Measurements from ENCODE around the gene CCDC9B. TPM values are rescaled to one million over a fixed set of nuclear protein-coding genes. Genes with fewer than 3 reads are reported as not detected.

The CCDC9B gene
- total RNA-seq, 1 donor from 2014 or later, result 155 TPM

DNA sequence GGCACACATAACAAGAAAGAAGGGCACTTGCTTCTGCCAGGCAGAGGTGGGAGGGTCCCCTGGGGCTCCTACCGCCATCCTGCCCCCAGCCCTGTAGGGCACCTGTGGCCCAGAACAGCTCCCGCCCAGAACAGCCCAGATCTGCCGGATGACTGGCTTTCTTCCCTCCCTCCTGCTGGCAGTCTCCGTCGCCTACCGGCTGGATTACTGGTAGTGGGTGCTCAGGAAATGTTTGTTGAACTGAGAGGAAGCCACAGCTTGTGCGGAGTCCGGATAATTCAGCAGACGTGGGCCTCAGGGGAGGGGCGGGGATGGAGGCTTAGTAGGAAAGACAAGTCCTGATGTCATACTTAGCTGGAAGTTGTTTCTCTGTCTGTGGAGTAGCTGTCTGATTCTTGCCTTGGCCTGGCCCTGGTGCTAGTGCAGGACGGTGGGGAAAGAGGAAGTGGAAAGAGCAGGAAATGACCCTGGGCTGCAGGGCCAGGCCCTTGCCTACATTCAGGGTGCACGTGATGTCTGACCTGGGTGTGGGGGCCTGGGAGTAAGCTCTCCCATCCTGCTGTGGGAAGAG lies 6.7 kb downstream of the CCDC9B start:
- Histone ChIP-seq H3K36me3 (peaks cover 22% of the 10 kb centered on the region), H3K4me1 (peaks cover 100% of the 10 kb centered on the region), H3K9me3 (replicated peaks) (no peaks in the 10 kb centered on the region), H3K27ac (replicated peaks) (peak overlapping the region; percentile 99), H3K27me3 (ENCODE audit: low read depth) (no peaks in the 10 kb centered on the region), H3K4me3 (peak overlapping the region; percentile 42)
- peak; percentile 78 for DNase-seq
- intact Hi-C loops (cut with micrococcal nuclease), result no loop called here
- TF ChIP-seq, protein P1, sequence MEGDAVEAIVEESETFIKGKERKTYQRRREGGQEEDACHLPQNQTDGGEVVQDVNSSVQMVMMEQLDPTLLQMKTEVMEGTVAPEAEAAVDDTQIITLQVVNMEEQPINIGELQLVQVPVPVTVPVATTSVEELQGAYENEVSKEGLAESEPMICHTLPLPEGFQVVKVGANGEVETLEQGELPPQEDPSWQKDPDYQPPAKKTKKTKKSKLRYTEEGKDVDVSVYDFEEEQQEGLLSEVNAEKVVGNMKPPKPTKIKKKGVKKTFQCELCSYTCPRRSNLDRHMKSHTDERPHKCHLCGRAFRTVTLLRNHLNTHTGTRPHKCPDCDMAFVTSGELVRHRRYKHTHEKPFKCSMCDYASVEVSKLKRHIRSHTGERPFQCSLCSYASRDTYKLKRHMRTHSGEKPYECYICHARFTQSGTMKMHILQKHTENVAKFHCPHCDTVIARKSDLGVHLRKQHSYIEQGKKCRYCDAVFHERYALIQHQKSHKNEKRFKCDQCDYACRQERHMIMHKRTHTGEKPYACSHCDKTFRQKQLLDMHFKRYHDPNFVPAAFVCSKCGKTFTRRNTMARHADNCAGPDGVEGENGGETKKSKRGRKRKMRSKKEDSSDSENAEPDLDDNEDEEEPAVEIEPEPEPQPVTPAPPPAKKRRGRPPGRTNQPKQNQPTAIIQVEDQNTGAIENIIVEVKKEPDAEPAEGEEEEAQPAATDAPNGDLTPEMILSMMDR (IDR thresholded peaks at IDR 0.05; ENCODE audit: borderline replicate concordance), result no peak

DNA sequence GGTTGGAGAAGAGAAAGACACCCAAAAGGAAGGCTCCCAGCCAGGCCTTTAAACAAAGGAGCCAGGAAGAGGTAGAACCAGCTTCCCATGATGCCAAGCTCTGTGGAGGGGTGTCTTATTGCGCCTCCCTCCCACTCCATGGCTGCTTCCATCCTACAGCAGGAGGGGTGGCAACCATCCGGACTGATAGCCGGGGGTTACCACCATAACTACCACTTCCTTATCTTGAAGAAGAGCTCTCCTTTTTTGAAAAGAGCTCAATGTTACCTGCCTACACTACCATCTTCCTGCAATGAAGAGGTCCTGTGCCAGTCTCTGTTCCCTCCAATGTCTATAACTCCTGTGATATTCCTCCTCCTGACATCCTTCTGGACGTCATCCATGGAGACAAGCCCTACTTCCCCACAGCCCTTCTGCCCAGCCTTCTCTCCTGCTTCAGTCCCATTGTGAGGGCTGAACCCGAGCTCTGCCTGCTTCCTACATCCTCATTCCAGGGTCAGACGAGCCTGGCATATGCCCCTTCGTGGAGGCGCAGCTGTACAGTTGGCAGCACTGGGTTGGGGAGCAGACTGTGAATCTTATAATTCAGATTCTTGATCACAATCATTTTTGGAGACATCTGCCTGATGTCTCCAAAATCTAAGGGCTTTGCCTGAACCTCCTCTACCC lies 8.5 kb downstream of the CCDC9B start:
- TF ChIP-seq, protein P1 (IDR thresholded peaks at IDR 0.05; ENCODE audit: borderline replicate concordance), result no peak

DNA sequence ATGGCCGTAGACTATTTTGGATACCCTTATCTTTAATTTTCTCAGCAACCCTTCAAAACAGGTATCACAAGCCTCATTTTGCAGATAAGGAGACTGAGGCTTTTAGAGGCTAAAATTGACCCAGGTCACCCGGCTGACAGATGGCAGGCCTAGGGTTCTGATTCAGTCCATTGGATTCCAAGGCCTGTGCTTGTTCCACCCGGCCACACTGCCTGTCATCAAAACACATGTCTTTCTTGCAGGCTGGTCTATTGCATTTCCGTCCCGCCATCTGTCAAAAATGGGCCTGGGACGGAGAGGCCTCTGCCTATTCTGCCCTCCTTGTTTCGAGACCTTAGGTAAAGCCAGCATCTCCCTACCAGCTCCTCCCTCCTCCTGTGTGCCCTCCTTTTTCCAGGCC lies 9.1 kb downstream of the CCDC9B start:
- peak overlapping the region; percentile 99 for H3K27ac ChIP-seq (replicated peaks)
- H3K4me1 ChIP-seq, result peaks cover 100% of the 10 kb centered on the region

More for the DNA sequence above, 8.5 kb downstream of the CCDC9B start:
- Histone ChIP-seq H3K27ac (replicated peaks) (peak overlapping the region; percentile 99), H3K4me3 (no peak overlapping the region), H3K36me3 (peaks cover 22% of the 10 kb centered on the region), H3K9me3 (replicated peaks) (no peaks in the 10 kb centered on the region), H3K27me3 (ENCODE audit: low read depth) (no peaks in the 10 kb centered on the region), H3K4me1 (peaks cover 100% of the 10 kb centered on the region)
- intact Hi-C loops (cut with micrococcal nuclease), result no loop called here
- no peak for DNase-seq

DNA sequence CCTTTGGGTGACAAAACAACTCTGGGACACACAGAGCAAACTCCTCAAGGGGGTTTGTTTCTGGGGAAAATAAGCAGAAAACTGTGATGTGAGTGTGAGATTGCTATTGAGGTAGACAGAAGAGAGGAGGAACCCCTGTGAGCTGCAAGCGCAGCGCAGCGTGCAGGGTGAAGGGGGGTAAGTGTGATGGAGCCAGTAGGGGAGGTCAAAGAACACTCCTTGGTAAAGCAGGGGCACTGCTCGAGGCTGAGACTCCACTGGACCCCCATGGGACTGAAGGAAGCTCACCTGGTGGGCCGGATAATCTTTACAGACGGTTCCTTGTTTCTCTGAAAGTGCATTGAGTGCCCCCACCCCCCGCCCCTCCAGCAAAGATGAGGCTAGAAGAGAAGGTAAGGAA lies 9.7 kb downstream of the CCDC9B start:
- DNase-seq, result no peak
- no peaks in the 10 kb centered on the region for H3K9me3 ChIP-seq (replicated peaks)
- TF ChIP-seq, protein P1 (IDR thresholded peaks at IDR 0.05; ENCODE audit: borderline replicate concordance), result no peak
- intact Hi-C loops (cut with micrococcal nuclease), result no loop called here
- no peak overlapping the region for H3K4me3 ChIP-seq
- peak overlapping the region; percentile 99 for H3K27ac ChIP-seq (replicated peaks)
- H3K36me3 ChIP-seq, result peaks cover 13% of the 10 kb centered on the region
- peaks cover 100% of the 10 kb centered on the region for H3K4me1 ChIP-seq
- no peaks in the 10 kb centered on the region for H3K27me3 ChIP-seq (ENCODE audit: low read depth)

More for the DNA sequence above, 9.1 kb downstream of the CCDC9B start:
- intact Hi-C loops (cut with micrococcal nuclease), result no loop called here
- Histone ChIP-seq H3K36me3 (peaks cover 19% of the 10 kb centered on the region), H3K4me3 (no peak overlapping the region), H3K27me3 (ENCODE audit: low read depth) (no peaks in the 10 kb centered on the region), H3K9me3 (replicated peaks) (no peaks in the 10 kb centered on the region)
- TF ChIP-seq, protein P1 (IDR thresholded peaks at IDR 0.05; ENCODE audit: borderline replicate concordance), result no peak
- DNase-seq, result no peak

DNA sequence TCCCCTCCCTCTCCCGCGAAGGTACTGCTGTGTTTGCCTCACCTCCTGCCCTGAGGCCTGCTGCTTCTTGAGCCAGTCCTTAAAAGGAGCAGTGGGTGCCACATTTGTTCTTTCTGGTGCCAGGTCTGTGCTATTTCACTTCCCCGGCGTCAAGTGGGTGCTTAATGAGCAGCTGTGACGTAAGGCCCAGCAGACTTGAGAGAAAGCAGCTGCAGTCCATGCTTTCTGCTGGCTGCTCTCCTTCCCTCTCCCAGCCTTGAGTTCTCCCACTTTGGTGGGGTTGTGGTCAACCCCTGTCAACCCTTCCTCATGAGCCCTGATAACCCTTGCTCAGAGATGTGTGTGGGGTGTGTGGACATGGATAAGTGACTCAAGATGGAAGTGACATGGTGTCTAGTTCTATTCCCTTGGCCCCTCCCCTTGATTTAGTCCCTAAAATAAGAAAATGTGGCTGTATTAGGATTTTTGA lies 10.3 kb downstream of the CCDC9B start:
- Histone ChIP-seq H3K27me3 (ENCODE audit: low read depth) (no peaks in the 10 kb centered on the region), H3K9me3 (replicated peaks) (no peaks in the 10 kb centered on the region), H3K4me1 (peaks cover 100% of the 10 kb centered on the region), H3K4me3 (no peak overlapping the region), H3K27ac (replicated peaks) (peak overlapping the region; percentile 99), H3K36me3 (peaks cover 6% of the 10 kb centered on the region)
- no peak for DNase-seq
- TF ChIP-seq, protein P1 (IDR thresholded peaks at IDR 0.05; ENCODE audit: borderline replicate concordance), result no peak
- intact Hi-C loops (cut with micrococcal nuclease), result no loop called here
